Neutrophil (primary cell): ENCODE measurements around the gene DSCAM.
"Not testable (repeated sequence)": the region's sequence is repeated elsewhere in the genome, so short reads cannot be mapped to it uniquely, and the experiment has no call there.

Experiments
- H3K27ac ChIP-seq: fragments of 200-600 bp; sonication (generic); 2 replicates; pipeline ENCODE4 v1.5.1; 2016; ENCODE audit warnings: mild to moderate bottlenecking, moderate library complexity
- H3K27me3 ChIP-seq: fragments of 200-600 bp; sonication (generic); 2 replicates; pipeline ENCODE4 v1.6.0; 2016; ENCODE audit warnings: mild to moderate bottlenecking
- H3K36me3 ChIP-seq: fragments of 200-600 bp; sonication (generic); 2 replicates; pipeline ENCODE4 v1.5.1; 2017
- H3K4me1 ChIP-seq, 2 experiments: fragments of 200-600 bp in 1 of 2; sonication (generic) in 1 of 2; 1 replicate in 1 of 2; 2 replicates in 1 of 2; pipeline versions ENCODE4 v1.5.1 to v1.6.1; 2013 to 2016; ENCODE audit warnings: low read depth in 1 of 2, low read length in 1 of 2, mild to moderate bottlenecking in 1 of 2, moderate library complexity in 1 of 2; ENCODE audit not compliant: control insufficient read depth in 1 of 2, insufficient read depth in 1 of 2
- H3K4me3 ChIP-seq, 2 experiments: fragments of 200-600 bp in 1 of 2; sonication (generic) in 1 of 2; 1 replicate in 1 of 2; 2 replicates in 1 of 2; pipeline ENCODE4 v1.5.1; 2013 to 2016; ENCODE audit warnings: low read depth in 1 of 2, low read length in 1 of 2, mild to moderate bottlenecking in 1 of 2, moderate library complexity in 1 of 2
- H3K9me3 ChIP-seq: fragments of 200-600 bp; sonication (generic); 2 replicates; pipeline ENCODE4 v1.5.1; 2016
- TF ChIP-seq, protein P1 (sequence below): fragments of 200-600 bp; sonication (generic); IDR thresholded peaks from 2 replicates; pipeline ENCODE4 v1.5.1; 2016; ENCODE audit warnings: antibody characterized with exemption

DSCAM gene

DNA sequence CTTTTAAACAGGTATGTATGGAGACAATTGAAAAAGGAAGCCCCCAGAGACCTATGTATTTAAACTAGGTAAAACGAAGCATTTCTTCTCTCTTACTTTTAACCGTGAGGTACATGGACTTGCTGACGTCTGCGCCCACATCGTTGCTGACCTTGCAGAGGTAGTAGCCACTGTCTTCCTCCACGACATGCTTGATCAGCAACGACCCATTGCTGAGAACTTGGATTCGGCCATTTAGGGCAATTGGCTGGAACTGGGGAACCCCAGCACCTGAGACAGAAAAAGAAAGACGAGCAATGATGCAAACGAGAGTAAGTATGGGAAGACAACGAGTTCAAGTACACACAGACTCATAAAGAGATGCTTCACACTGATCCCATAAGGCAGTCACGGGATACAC is 571.0 kb downstream of the DSCAM start:
- no peaks in the 10 kb centered on the region for H3K27me3 ChIP-seq
- H3K4me3 ChIP-seq: no peak overlapping the region
- H3K9me3 ChIP-seq: no peaks in the 10 kb centered on the region
- H3K36me3 ChIP-seq: no peaks in the 10 kb centered on the region
- H3K4me1 ChIP-seq: no peaks in the 10 kb centered on the region
- H3K27ac ChIP-seq: no peak overlapping the region
- TF ChIP-seq, protein P1, sequence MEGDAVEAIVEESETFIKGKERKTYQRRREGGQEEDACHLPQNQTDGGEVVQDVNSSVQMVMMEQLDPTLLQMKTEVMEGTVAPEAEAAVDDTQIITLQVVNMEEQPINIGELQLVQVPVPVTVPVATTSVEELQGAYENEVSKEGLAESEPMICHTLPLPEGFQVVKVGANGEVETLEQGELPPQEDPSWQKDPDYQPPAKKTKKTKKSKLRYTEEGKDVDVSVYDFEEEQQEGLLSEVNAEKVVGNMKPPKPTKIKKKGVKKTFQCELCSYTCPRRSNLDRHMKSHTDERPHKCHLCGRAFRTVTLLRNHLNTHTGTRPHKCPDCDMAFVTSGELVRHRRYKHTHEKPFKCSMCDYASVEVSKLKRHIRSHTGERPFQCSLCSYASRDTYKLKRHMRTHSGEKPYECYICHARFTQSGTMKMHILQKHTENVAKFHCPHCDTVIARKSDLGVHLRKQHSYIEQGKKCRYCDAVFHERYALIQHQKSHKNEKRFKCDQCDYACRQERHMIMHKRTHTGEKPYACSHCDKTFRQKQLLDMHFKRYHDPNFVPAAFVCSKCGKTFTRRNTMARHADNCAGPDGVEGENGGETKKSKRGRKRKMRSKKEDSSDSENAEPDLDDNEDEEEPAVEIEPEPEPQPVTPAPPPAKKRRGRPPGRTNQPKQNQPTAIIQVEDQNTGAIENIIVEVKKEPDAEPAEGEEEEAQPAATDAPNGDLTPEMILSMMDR: no peak

DNA sequence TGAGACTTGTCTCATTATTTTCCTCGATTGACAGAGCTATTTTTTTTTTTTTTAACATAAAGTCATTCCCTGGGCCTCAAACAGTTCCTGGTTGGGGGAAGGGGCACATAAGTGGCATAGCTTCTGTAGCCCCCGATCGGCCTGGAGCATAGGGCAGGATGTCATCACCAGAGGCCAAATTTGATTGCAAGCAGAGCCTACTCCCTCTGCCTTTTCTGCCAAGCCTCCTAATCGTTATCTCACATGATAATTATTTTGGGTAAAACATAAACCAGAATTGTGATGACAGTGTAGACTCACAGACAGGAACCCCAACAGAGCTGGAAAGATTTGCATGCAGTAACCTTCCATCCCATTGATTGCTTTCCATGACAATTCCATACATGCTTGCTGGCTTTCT is 574.9 kb downstream of the DSCAM start:
- H3K27me3 ChIP-seq: no peaks in the 10 kb centered on the region
- no peaks in the 10 kb centered on the region for H3K9me3 ChIP-seq
- H3K36me3 ChIP-seq: no peaks in the 10 kb centered on the region
- TF ChIP-seq, protein P1: no peak
- no peak overlapping the region for H3K4me3 ChIP-seq
- H3K27ac ChIP-seq: no peak overlapping the region
- no peaks in the 10 kb centered on the region for H3K4me1 ChIP-seq

DNA sequence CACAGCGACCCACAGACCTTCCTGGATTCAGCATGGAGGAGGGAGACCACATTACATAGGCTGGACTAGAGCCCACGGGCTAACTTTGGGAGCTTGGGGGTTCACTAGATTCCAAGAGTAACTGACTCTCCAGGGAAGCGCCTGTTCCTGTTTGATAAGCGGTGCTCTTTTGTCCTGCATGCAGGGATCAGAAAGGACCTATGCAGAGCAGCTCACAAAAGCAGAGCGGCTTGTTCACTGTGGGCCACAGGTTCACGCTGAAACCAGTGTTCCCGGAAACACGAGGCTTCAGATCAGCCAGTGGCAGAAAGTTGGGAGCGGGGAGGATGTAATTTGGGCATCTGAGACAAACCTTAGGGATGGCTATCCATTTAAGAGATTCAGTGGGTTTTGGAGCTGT is 575.8 kb downstream of the DSCAM start:
- H3K27me3 ChIP-seq: no peaks in the 10 kb centered on the region
- H3K4me3 ChIP-seq: no peak overlapping the region
- no peaks in the 10 kb centered on the region for H3K9me3 ChIP-seq
- TF ChIP-seq, protein P1: no peak
- H3K36me3 ChIP-seq: no peaks in the 10 kb centered on the region
- H3K4me1 ChIP-seq: no peaks in the 10 kb centered on the region
- no peak overlapping the region for H3K27ac ChIP-seq

- Histone ChIP-seq H3K9me3 (no peaks in the 10 kb centered on the region), H3K27ac (no peak overlapping the region), H3K4me3 (no peak overlapping the region), H3K4me1 (no peaks in the 10 kb centered on the region), H3K27me3 (no peaks in the 10 kb centered on the region), H3K36me3 (no peaks in the 10 kb centered on the region)
- TF ChIP-seq, protein P1: no peak
These were observed 576.9 kb downstream of the DSCAM start for GRCh38 chr21:40270047-40270446.

GRCh38 chr21:40269239-40269638 is 577.7 kb downstream of the DSCAM start:
- Histone ChIP-seq H3K27ac (no peak overlapping the region), H3K36me3 (no peaks in the 10 kb centered on the region), H3K9me3 (no peaks in the 10 kb centered on the region), H3K27me3 (no peaks in the 10 kb centered on the region), H3K4me3 (no peak overlapping the region), H3K4me1 (no peaks in the 10 kb centered on the region)
- TF ChIP-seq, protein P1: no peak

GRCh38 chr21:40258456-40258855 is 588.5 kb downstream of the DSCAM start:
- H3K4me3 ChIP-seq, H3K27ac ChIP-seq, H3K4me1 ChIP-seq, H3K27me3 ChIP-seq, H3K9me3 ChIP-seq, H3K36me3 ChIP-seq: not testable (repeated sequence)
